ENCODE results near the gene ALDH1L1.

ALDH1L1 gene

GRCh38 chr3:126121074-126121473 lies 59.3 kb downstream of the ALDH1L1 start:
- TF ChIP-seq CTCF (IDR thresholded peaks at IDR 0.05; ENCODE audit: unreplicated experiment in 3 of 3): no peak
- Mint-ChIP-seq H3K4me3 (no peak overlapping the region), H3K9me3 (no peaks in the 10 kb centered on the region), H3K4me1 (no peaks in the 10 kb centered on the region), H3K27me3 (ENCODE audit: low read depth) (peaks cover 11% of the 10 kb centered on the region), H3K36me3 (ENCODE audit: low read depth) (no peaks in the 10 kb centered on the region), H3K27ac (no peak overlapping the region)

- TF ChIP-seq CTCF (IDR thresholded peaks at IDR 0.05; ENCODE audit: unreplicated experiment in 3 of 3): no peak
- H3K4me3 Mint-ChIP-seq: no peak overlapping the region
- peaks cover 11% of the 10 kb centered on the region for H3K27me3 Mint-ChIP-seq (ENCODE audit: low read depth)
- H3K36me3 Mint-ChIP-seq (ENCODE audit: low read depth): no peaks in the 10 kb centered on the region
- H3K4me1 Mint-ChIP-seq: no peaks in the 10 kb centered on the region
- H3K9me3 Mint-ChIP-seq: no peaks in the 10 kb centered on the region
- H3K27ac Mint-ChIP-seq: no peak overlapping the region
Measured at GRCh38 chr3:126119976-126120375, 60.4 kb downstream of the ALDH1L1 start.

GRCh38 chr3:126119008-126119675 lies 61.2 kb downstream of the ALDH1L1 start:
- no peaks in the 10 kb centered on the region for H3K4me1 Mint-ChIP-seq
- H3K27ac Mint-ChIP-seq: no peak overlapping the region
- no peaks in the 10 kb centered on the region for H3K36me3 Mint-ChIP-seq (ENCODE audit: low read depth)
- no peak overlapping the region for H3K4me3 Mint-ChIP-seq
- TF ChIP-seq CTCF (IDR thresholded peaks at IDR 0.05; ENCODE audit: unreplicated experiment in 3 of 3): no peak
- peaks cover 11% of the 10 kb centered on the region for H3K27me3 Mint-ChIP-seq (ENCODE audit: low read depth)
- H3K9me3 Mint-ChIP-seq: no peaks in the 10 kb centered on the region

- Mint-ChIP-seq H3K27me3 (ENCODE audit: low read depth) (peaks cover 11% of the 10 kb centered on the region), H3K9me3 (no peaks in the 10 kb centered on the region), H3K4me3 (no peak overlapping the region), H3K4me1 (no peaks in the 10 kb centered on the region), H3K36me3 (ENCODE audit: low read depth) (no peaks in the 10 kb centered on the region), H3K27ac (no peak overlapping the region)
- no peak for TF ChIP-seq CTCF (IDR thresholded peaks at IDR 0.05; ENCODE audit: unreplicated experiment in 3 of 3)
Measured at GRCh38 chr3:126118591-126118990, 61.8 kb downstream of the ALDH1L1 start.

- H3K4me1 Mint-ChIP-seq: no peaks in the 10 kb centered on the region
- H3K27ac Mint-ChIP-seq: no peak overlapping the region
- peaks cover 6% of the 10 kb centered on the region for H3K27me3 Mint-ChIP-seq (ENCODE audit: low read depth)
- H3K36me3 Mint-ChIP-seq (ENCODE audit: low read depth): no peaks in the 10 kb centered on the region
- no peak overlapping the region for H3K4me3 Mint-ChIP-seq
- no peaks in the 10 kb centered on the region for H3K9me3 Mint-ChIP-seq
- TF ChIP-seq CTCF (IDR thresholded peaks at IDR 0.05; ENCODE audit: unreplicated experiment in 3 of 3): no peak
Measured at GRCh38 chr3:126117786-126118185, 62.6 kb downstream of the ALDH1L1 start.

GRCh38 chr3:126117212-126117611 lies 63.2 kb downstream of the ALDH1L1 start:
- no peaks in the 10 kb centered on the region for H3K36me3 Mint-ChIP-seq (ENCODE audit: low read depth)
- peaks cover 6% of the 10 kb centered on the region for H3K27me3 Mint-ChIP-seq (ENCODE audit: low read depth)
- TF ChIP-seq CTCF (IDR thresholded peaks at IDR 0.05; ENCODE audit: unreplicated experiment in 3 of 3): no peak
- H3K9me3 Mint-ChIP-seq: no peaks in the 10 kb centered on the region
- no peak overlapping the region for H3K27ac Mint-ChIP-seq
- H3K4me3 Mint-ChIP-seq: no peak overlapping the region
- H3K4me1 Mint-ChIP-seq: no peaks in the 10 kb centered on the region

Data from nephron (organoid).